KMS-11 (cell line): ENCODE measurements around the gene DPY30.
A peak's percentile ranks its signal among the peaks of the same experiment; 100 is the strongest.
"Not testable (repeated sequence)": the region's sequence is repeated elsewhere in the genome, so short reads cannot be mapped to it uniquely, and the experiment has no call there.

Experiments used
- H2AFZ ChIP-seq: fragments of 200-600 bp; sonication (generic); 2 replicates; pipeline ENCODE4 v1.6.1; 2016; ENCODE audit warnings: antibody characterized with exemption, mixed run types, low read depth
- H3K27ac ChIP-seq: fragments of 200-600 bp; sonication (generic); 2 replicates; pipeline ENCODE4 v1.6.1; 2016; ENCODE audit warnings: mild to moderate bottlenecking, mixed run types
- H3K27me3 ChIP-seq: fragments of 200-600 bp; sonication (generic); 2 replicates; pipeline ENCODE4 v1.6.1; 2017; ENCODE audit warnings: mild to moderate bottlenecking, low read depth, mixed run types, moderate library complexity; ENCODE audit not compliant: insufficient read depth
- H3K36me3 ChIP-seq: fragments of 200-600 bp; sonication (generic); 2 replicates; pipeline ENCODE4 v1.6.1; 2017; ENCODE audit warnings: mild to moderate bottlenecking, mixed run types; ENCODE audit not compliant: insufficient read depth
- H3K4me1 ChIP-seq: fragments of 200-600 bp; sonication (generic); 2 replicates; pipeline ENCODE4 v1.6.1; 2016; ENCODE audit warnings: mild to moderate bottlenecking, low read depth, mixed run types; ENCODE audit not compliant: poor library complexity, severe bottlenecking
- H3K4me2 ChIP-seq: fragments of 200-600 bp; sonication (generic); 2 replicates; pipeline ENCODE4 v1.7.0; 2016; ENCODE audit warnings: mild to moderate bottlenecking, mixed run types
- H3K4me3 ChIP-seq: fragments of 200-600 bp; sonication (generic); IDR thresholded peaks from 2 replicates; pipeline ENCODE4 v1.6.1; 2017; ENCODE audit warnings: low read depth, low read length, mixed read lengths; ENCODE audit not compliant: insufficient read depth
- H3K79me2 ChIP-seq: fragments of 200-600 bp; sonication (generic); 2 replicates; pipeline ENCODE4 v1.6.1; 2016; ENCODE audit warnings: low read depth, mixed run types; ENCODE audit not compliant: insufficient read depth
- H3K9ac ChIP-seq: fragments of 200-600 bp; sonication (generic); 2 replicates; pipeline ENCODE4 v1.6.1; 2016; ENCODE audit warnings: mild to moderate bottlenecking, mixed run types
- H4K20me1 ChIP-seq: fragments of 200-600 bp; sonication (generic); 2 replicates; pipeline ENCODE4 v1.6.1; 2016; ENCODE audit warnings: mild to moderate bottlenecking, mixed run types; ENCODE audit not compliant: insufficient read depth
- CTCF ChIP-seq: fragments of 200-600 bp; sonication (generic); conservative IDR thresholded peaks from 2 replicates; pipeline ENCODE4 v1.6.1; 2017; ENCODE audit warnings: low read depth, mild to moderate bottlenecking, antibody characterized with exemption, low read length, moderate library complexity, mixed read lengths

Gene DPY30

GRCh38 chr2:32018789-32019482 is 20.7 kb downstream of the DPY30 start:
- not testable (repeated sequence) for H2AFZ ChIP-seq, H3K27me3 ChIP-seq, H3K79me2 ChIP-seq, H3K9ac ChIP-seq, H3K36me3 ChIP-seq, H4K20me1 ChIP-seq, H3K4me1 ChIP-seq, H3K4me2 ChIP-seq, H3K27ac ChIP-seq, H3K4me3 ChIP-seq

DNA sequence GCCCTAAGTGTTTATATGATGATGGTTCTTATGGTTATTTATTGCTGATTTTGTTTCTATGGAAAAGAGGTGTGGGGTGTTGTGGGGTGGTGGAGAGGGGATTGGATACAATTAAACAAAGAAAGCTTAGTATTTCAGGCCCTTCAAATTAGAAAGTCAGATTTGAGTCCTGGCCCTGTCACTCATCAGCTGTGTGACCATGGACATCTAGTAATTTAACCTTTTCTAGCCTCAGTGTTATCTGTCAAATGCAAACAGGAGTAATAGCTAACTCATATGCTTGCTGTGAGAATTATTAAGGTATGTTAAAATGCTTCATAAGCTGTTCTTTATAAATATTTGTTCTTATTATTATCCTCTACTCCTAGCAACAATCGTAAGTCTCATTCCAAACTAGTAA is 26.7 kb downstream of the DPY30 start:
- Histone ChIP-seq H3K4me3 (no peak overlapping the region), H3K27ac (no peak overlapping the region), H3K79me2 (peaks cover 18% of the 10 kb centered on the region), H4K20me1 (peaks cover 3% of the 10 kb centered on the region; the same call in 1 of the 2 replicates), H3K4me2 (no peak overlapping the region), H3K9ac (no peak overlapping the region), H2AFZ (no peak overlapping the region), H3K36me3 (no peaks in the 10 kb centered on the region), H3K4me1 (peaks cover 23% of the 10 kb centered on the region), H3K27me3 (no peaks in the 10 kb centered on the region)
- no peak for TF ChIP-seq CTCF

DNA sequence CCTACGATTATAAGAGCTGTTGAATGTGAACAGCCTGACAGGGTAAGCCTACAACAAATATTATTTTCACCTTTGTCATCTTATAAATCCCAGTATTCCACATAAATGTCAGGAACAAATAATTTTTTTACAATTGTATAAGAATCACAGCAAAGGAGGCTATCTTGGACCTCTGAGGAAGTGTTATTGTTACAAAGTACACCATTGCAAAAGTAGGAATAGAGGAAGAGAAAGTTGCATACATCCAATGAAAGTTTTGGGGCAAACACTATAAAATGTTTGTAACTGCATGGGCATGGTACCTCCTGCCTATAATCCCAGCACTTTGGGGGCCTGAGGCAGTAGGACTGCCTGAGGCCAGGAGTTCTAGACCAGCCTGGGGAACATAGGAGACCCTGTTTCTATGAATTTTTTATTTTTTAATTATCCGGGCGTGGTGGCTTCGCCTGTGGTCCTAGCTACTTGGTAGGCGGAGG is 28.1 kb downstream of the DPY30 start:
- Histone ChIP-seq H3K4me2 (peak overlapping the region; percentile 91), H2AFZ (peak overlapping the region; percentile 55), H4K20me1 (peaks cover 8% of the 10 kb centered on the region; the same call in 1 of the 2 replicates), H3K27me3 (no peaks in the 10 kb centered on the region), H3K27ac (peak overlapping the region; percentile 94), H3K79me2 (peaks cover 31% of the 10 kb centered on the region), H3K9ac (peak overlapping the region; percentile 73), H3K4me1 (peaks cover 33% of the 10 kb centered on the region), H3K36me3 (no peaks in the 10 kb centered on the region), H3K4me3 (peak overlapping the region; percentile 97)
- no peak for TF ChIP-seq CTCF

DNA sequence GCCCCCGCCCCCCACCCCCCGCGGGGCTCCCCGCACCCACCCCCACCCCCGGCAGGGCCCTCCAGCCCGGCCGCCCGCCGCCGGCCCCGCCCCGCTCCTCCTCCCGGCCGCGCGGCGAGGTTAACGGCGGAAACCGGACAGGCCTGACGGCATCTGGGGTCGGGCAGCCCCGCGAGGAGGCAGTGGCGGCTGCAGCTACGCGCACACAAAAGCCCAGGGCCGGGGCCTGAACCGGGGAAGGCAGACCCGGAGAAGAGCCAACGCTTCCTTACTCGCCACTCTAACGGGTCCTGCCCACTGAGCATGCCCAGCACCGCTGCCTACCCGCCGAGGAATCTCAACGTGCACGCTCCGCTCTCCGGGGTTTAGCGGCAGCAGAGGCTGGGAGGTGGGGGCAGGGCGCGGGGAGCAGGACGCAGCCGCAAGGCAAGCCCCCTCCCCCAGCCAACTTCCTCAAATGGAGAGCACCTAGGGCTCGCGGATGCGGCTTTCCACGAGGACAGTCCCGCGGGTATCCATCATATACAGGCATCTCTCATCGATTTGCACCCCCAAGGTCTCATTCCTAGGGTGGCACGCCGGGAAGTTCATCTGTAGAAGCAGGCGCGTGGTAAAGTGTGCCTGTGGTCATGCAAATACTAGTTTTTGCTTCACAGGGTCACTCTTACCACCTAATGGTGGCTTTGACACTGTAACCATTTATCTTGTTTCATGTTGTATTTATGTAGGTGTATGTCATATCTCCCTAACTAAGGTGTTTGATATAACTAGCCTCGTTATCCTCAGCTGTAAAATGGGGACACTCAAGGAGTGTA is 28.7 kb downstream of the DPY30 start, which contains the start of gene MEMO1:
MEMO1 (minus strand) TSS at position 339 of the 815 bp plus-strand sequence. CDS start 761 bp downstream, outside the sequence.
- peak within 1 kb of the TSS; percentile 55 for H2AFZ ChIP-seq
- H3K79me2 ChIP-seq: peaks cover 38% of the 10 kb centered on the region
- no peaks in the 10 kb centered on the region for H3K27me3 ChIP-seq
- peaks cover 14% of the 10 kb centered on the region; the same call in 1 of the 2 replicates for H4K20me1 ChIP-seq
- peak within 1 kb of the TSS; percentile 83 for H3K9ac ChIP-seq
- H3K27ac ChIP-seq: peak within 1 kb of the TSS; percentile 94
- H3K4me2 ChIP-seq: peak within 1 kb of the TSS; percentile 91
- peaks cover 33% of the 10 kb centered on the region for H3K4me1 ChIP-seq
- no peak for TF ChIP-seq CTCF
- H3K36me3 ChIP-seq: no peaks in the 10 kb centered on the region
- H3K4me3 ChIP-seq: peak within 1 kb of the TSS; percentile 97

- H3K4me2 ChIP-seq, H3K36me3 ChIP-seq, H2AFZ ChIP-seq, H3K27me3 ChIP-seq, H3K9ac ChIP-seq, H3K4me3 ChIP-seq, H3K27ac ChIP-seq: not testable (repeated sequence)
- Histone ChIP-seq H4K20me1 (peaks cover 20% of the 10 kb centered on the region; the same call in 1 of the 2 replicates), H3K4me1 (peaks cover 33% of the 10 kb centered on the region), H3K79me2 (peaks cover 44% of the 10 kb centered on the region)
Measured at GRCh38 chr2:32010280-32010669, 29.3 kb downstream of the DPY30 start.
